Esophagus squamous epithelium (tissue), 4 donors: Measurements from ENCODE around the gene SENP3.

Source experiments
- CTCF ChIP-seq, 6 experiments: fragments of 450-650 bp in 4 of 6; fragments of 200-600 bp in 2 of 6; sonication (generic) in 2 of 6; IDR thresholded peaks; one replicate each; pipeline ENCODE4 v1.5.1; 2016 to 2019; ENCODE audit warnings: antibody characterized with exemption in 6 of 6, mild to moderate bottlenecking in 4 of 6, moderate library complexity in 4 of 6
- POLR2A ChIP-seq, 4 donors: fragments of 450-650 bp; IDR thresholded peaks; one replicate each; pipeline ENCODE4 v1.6.1; 2017; ENCODE audit warnings: antibody characterized with exemption in 4 of 4, mild to moderate bottlenecking in 4 of 4, moderate library complexity in 3 of 4

- TF ChIP-seq POLR2A (IDR thresholded peaks at IDR 0.05) (no peak), CTCF (IDR thresholded peaks at IDR 0.05) (no peak)
Measured at GRCh38 chr17:7538050-7538449, 23.7 kb upstream of the SENP3 start.
